ENCODE data around the gene ETFA.

- TF ChIP-seq CTCF (IDR thresholded peaks at IDR 0.05) (no peak), POLR2A (IDR thresholded peaks at IDR 0.05) (no peak), POLR2AphosphoS5 (IDR thresholded peaks at IDR 0.05; ENCODE audit: insufficient read depth in 1 of 2, low read depth in 1 of 2) (no peak)
Observed at GRCh38 chr15:76296849-76297248, 14.4 kb downstream of the ETFA start.

All from vagina (tissue), 2 donors.